Esophagus mucosa (tissue), 1 donor: ENCODE measurements around the gene RHD. TPM values are rescaled to one million over a fixed set of nuclear protein-coding genes. Genes with fewer than 3 reads are reported as not detected.
"Not testable (repeated sequence)": the region's sequence is repeated elsewhere in the genome, so short reads cannot be mapped to it uniquely, and the experiment has no call there.

Experiments used
- ATAC-seq: fragments of 200-7000 bp; cut with Tn5 transposase; one replicate; pipeline ENCODE4 v1.9.1; 2020
- total RNA-seq: library from RNA; stranded (reverse); gene quantifications from one replicate; pipeline ENCODE4 v1.2.4, GENCODE V29; 2023
- donor health status: DM: yes; HTN: yes; CAD: no.

The RHD gene
- total RNA-seq, 1 donor from 2014 or later: not detected

- not testable (repeated sequence) for ATAC-seq
These were observed 36.8 kb downstream of the RHD start for GRCh38 chr1:25309085-25309484.

GRCh38 chr1:25309486-25309885, 37.2 kb downstream of the RHD start:
- not testable (repeated sequence) for ATAC-seq

GRCh38 chr1:25312806-25313470, 40.6 kb downstream of the RHD start:
- ATAC-seq: not testable (repeated sequence)

GRCh38 chr1:25320314-25320938, 48.1 kb downstream of the RHD start:
- not testable (repeated sequence) for ATAC-seq

GRCh38 chr1:25322127-25322526, 49.8 kb downstream of the RHD start:
- not testable (repeated sequence) for ATAC-seq

- not testable (repeated sequence) for ATAC-seq
These were observed 52.1 kb downstream of the RHD start for GRCh38 chr1:25324407-25324806.

GRCh38 chr1:25327864-25328790, 55.8 kb downstream of the RHD start:
- not testable (repeated sequence) for ATAC-seq

GRCh38 chr1:25328791-25329185, 56.5 kb downstream of the RHD start:
- not testable (repeated sequence) for ATAC-seq

- not testable (repeated sequence) for ATAC-seq
These were observed 57.0 kb downstream of the RHD start for GRCh38 chr1:25329336-25329735.

GRCh38 chr1:25329950-25330349, 57.6 kb downstream of the RHD start:
- ATAC-seq: peak; percentile 59

- ATAC-seq: peak; percentile 33
These were observed 64.6 kb downstream of the RHD start for GRCh38 chr1:25336922-25337354.

GRCh38 chr1:25337483-25338187, 65.3 kb downstream of the RHD start:
- ATAC-seq: peak; percentile 67

GRCh38 chr1:25338188-25338981, 66.1 kb downstream of the RHD start, which contains the start of gene TMEM50A:
Gene TMEM50A (plus strand): TSS chr1:25338334. CDS start chr1:25340487, 2,153 bp downstream.
- ATAC-seq: peak; percentile 98

- no peak for ATAC-seq
These were observed 66.7 kb downstream of the RHD start for GRCh38 chr1:25338986-25339385.

GRCh38 chr1:25341746-25342145, 69.4 kb downstream of the RHD start:
- no peak for ATAC-seq

- ATAC-seq: no peak
These were observed 70.5 kb downstream of the RHD start for GRCh38 chr1:25342846-25343245.

GRCh38 chr1:25343872-25344271, 71.6 kb downstream of the RHD start:
- no peak for ATAC-seq

GRCh38 chr1:25347556-25347955, 75.2 kb downstream of the RHD start:
- no peak for ATAC-seq

- ATAC-seq: no peak
These were observed 77.3 kb downstream of the RHD start for GRCh38 chr1:25349606-25350005.

GRCh38 chr1:25355841-25356395, 83.6 kb downstream of the RHD start:
- ATAC-seq: no peak

GRCh38 chr1:25356441-25356840, 84.1 kb downstream of the RHD start:
- ATAC-seq: no peak
